Fibroblast of lung (primary cell): ENCODE measurements around the gene NPTX2. TPM values are rescaled to one million over a fixed set of nuclear protein-coding genes. Genes with fewer than 3 reads are reported as not detected.

Experiments used
- DNase-seq, 2 donors: peaks; one replicate each; pipeline versions ENCODE4 v3.0.0 to v3.0.0-alpha.2; 2010; ENCODE audit warnings: low read depth in 2 of 2
- H2AFZ ChIP-seq: 2 replicates; pipeline ENCODE4 v1.5.1; 2012; ENCODE audit warnings: low read length, control low read depth, inconsistent platforms
- H3K27ac ChIP-seq: 2 replicates; pipeline ENCODE4 v1.5.1; 2011; ENCODE audit warnings: low read length, control low read depth; ENCODE audit not compliant: insufficient read depth
- H3K27me3 ChIP-seq: 2 replicates; pipeline ENCODE4 v1.5.1; 2011; ENCODE audit warnings: mild to moderate bottlenecking, low read length; ENCODE audit not compliant: control insufficient read depth, insufficient read depth
- H3K36me3 ChIP-seq: 2 replicates; pipeline ENCODE4 v1.5.1; 2011; ENCODE audit warnings: low read length; ENCODE audit not compliant: control insufficient read depth, insufficient read depth
- H3K4me1 ChIP-seq: 2 replicates; pipeline ENCODE4 v1.5.1; 2011; ENCODE audit warnings: low read length; ENCODE audit not compliant: control insufficient read depth, insufficient read depth; ENCODE audit errors: extremely low read depth
- H3K4me2 ChIP-seq: 2 replicates; pipeline ENCODE4 v1.5.1; 2011; ENCODE audit warnings: low read length, control low read depth; ENCODE audit not compliant: insufficient read depth; ENCODE audit errors: extremely low read depth
- H3K4me3 ChIP-seq, 4 experiments: fragments of 200-600 bp in 1 of 4; sonication (generic) in 1 of 4; replicated peaks in 1 of 4; 2 replicates each; pipeline ENCODE4 v1.5.1; 2011 to 2016; ENCODE audit warnings: low read length in 4 of 4, low read depth in 3 of 4, mild to moderate bottlenecking in 3 of 4, control low read depth in 2 of 4, inconsistent platforms in 1 of 4, mixed read lengths in 1 of 4; ENCODE audit not compliant: insufficient read depth in 1 of 4; ENCODE audit errors: control extremely low read depth in 1 of 4
- H3K79me2 ChIP-seq: 2 replicates; pipeline ENCODE4 v1.5.1; 2012; ENCODE audit warnings: mild to moderate bottlenecking, low read length, inconsistent platforms; ENCODE audit not compliant: control insufficient read depth, insufficient read depth
- H3K9ac ChIP-seq: 2 replicates; pipeline ENCODE4 v1.5.1; 2011; ENCODE audit warnings: mild to moderate bottlenecking, low read length, control low read depth; ENCODE audit not compliant: insufficient read depth
- H3K9me3 ChIP-seq: 2 replicates; pipeline ENCODE4 v1.5.1; 2012; ENCODE audit warnings: low read depth, low read length; ENCODE audit not compliant: control insufficient read depth, insufficient read depth
- H4K20me1 ChIP-seq: 2 replicates; pipeline ENCODE4 v1.5.1; 2011; ENCODE audit warnings: low read length; ENCODE audit not compliant: control insufficient read depth, insufficient read depth; ENCODE audit errors: extremely low read depth
- CTCF ChIP-seq, 2 donors: IDR thresholded peaks in 1 of 2; conservative IDR thresholded peaks in 1 of 2; 1 replicate in 1 of 2; 2 replicates in 1 of 2; pipeline ENCODE4 v1.5.1; 2011 to 2012; ENCODE audit warnings: low read length in 2 of 2, control low read depth in 1 of 2, inconsistent platforms in 1 of 2, low read depth in 1 of 2, mild to moderate bottlenecking in 1 of 2
- EZH2 ChIP-seq: IDR thresholded peaks from 2 replicates; pipeline ENCODE4 v1.5.1; 2012; ENCODE audit warnings: low read length, control low read depth, mild to moderate bottlenecking; ENCODE audit errors: missing control alignments
- polyA plus RNA-seq, 2 donors: library from polyadenylated mRNA; depleted of rRNA in 1 of 2; stranded (reverse) in 1 of 2; unstranded in 1 of 2; fragments of >200 nt; gene quantifications; 2 replicates each; pipeline ENCODE4 v1.2.1, GENCODE V29; 2011 to 2012; ENCODE audit warnings: missing spikeins in 1 of 2
- total RNA-seq: library from RNA; depleted of rRNA; stranded (reverse); fragments of >200 nt; gene quantifications from 2 replicates; pipeline ENCODE4 v1.2.1, GENCODE V29; 2014

Gene NPTX2
- total and polyA plus RNA-seq, 2 donors (not counting 1 experiment from before 2014, with no cell fraction given), result under 0.01 to 0.03 TPM

GRCh38 chr7:98629001-98629431, 11.9 kb downstream of the NPTX2 start:
- Histone ChIP-seq H3K36me3 (no peaks in the 10 kb centered on the region), H3K9ac (no peak overlapping the region), H3K9me3 (no peaks in the 10 kb centered on the region), H3K4me1 (no peaks in the 10 kb centered on the region), H3K79me2 (no peaks in the 10 kb centered on the region), H4K20me1 (no peaks in the 10 kb centered on the region), H3K4me2 (no peak overlapping the region), H3K27me3 (no peaks in the 10 kb centered on the region), H3K4me3 (no peak overlapping the region), H3K27ac (no peak overlapping the region), H2AFZ (no peak overlapping the region)
- no peak for DNase-seq
- TF ChIP-seq CTCF (conservative IDR thresholded peaks at IDR 0.05 in 1 of 2, IDR thresholded peaks at IDR 0.05 in 1 of 2; ENCODE audit: low read depth in 1 of 2, low read length in 2 of 2) (no peak), EZH2 (no peak)

- no peak overlapping the region for H3K4me2 ChIP-seq
- H3K9ac ChIP-seq, result no peak overlapping the region
- H3K27me3 ChIP-seq, result no peaks in the 10 kb centered on the region
- TF ChIP-seq CTCF (conservative IDR thresholded peaks at IDR 0.05 in 1 of 2, IDR thresholded peaks at IDR 0.05 in 1 of 2; ENCODE audit: low read depth in 1 of 2, low read length in 2 of 2) (no peak), EZH2 (no peak)
- H3K79me2 ChIP-seq, result no peaks in the 10 kb centered on the region
- H2AFZ ChIP-seq, result no peak overlapping the region
- H3K9me3 ChIP-seq, result no peaks in the 10 kb centered on the region
- DNase-seq, result no peak
- no peak overlapping the region for H3K27ac ChIP-seq
- H3K4me1 ChIP-seq, result no peaks in the 10 kb centered on the region
- H4K20me1 ChIP-seq, result no peaks in the 10 kb centered on the region
- no peaks in the 10 kb centered on the region for H3K36me3 ChIP-seq
- no peak overlapping the region for H3K4me3 ChIP-seq
Measured at GRCh38 chr7:98630149-98630548, 13.1 kb downstream of the NPTX2 start.

GRCh38 chr7:98630770-98631169, 13.7 kb downstream of the NPTX2 start:
- no peak overlapping the region for H3K4me3 ChIP-seq
- no peaks in the 10 kb centered on the region for H3K9me3 ChIP-seq
- no peaks in the 10 kb centered on the region for H3K27me3 ChIP-seq
- H3K4me2 ChIP-seq, result no peak overlapping the region
- H2AFZ ChIP-seq, result no peak overlapping the region
- H3K79me2 ChIP-seq, result no peaks in the 10 kb centered on the region
- no peak for TF ChIP-seq EZH2
- no peak for TF ChIP-seq CTCF (conservative IDR thresholded peaks at IDR 0.05 in 1 of 2, IDR thresholded peaks at IDR 0.05 in 1 of 2; ENCODE audit: low read depth in 1 of 2, low read length in 2 of 2)
- no peak overlapping the region for H3K9ac ChIP-seq
- H4K20me1 ChIP-seq, result no peaks in the 10 kb centered on the region
- H3K36me3 ChIP-seq, result no peaks in the 10 kb centered on the region
- H3K4me1 ChIP-seq, result no peaks in the 10 kb centered on the region
- DNase-seq, result no peak
- no peak overlapping the region for H3K27ac ChIP-seq
